Liver (tissue), 9 donors: ENCODE measurements around the gene CHMP5. TPM values are rescaled to one million over a fixed set of nuclear protein-coding genes. Genes with fewer than 3 reads are reported as not detected.

Source experiments
- DNase-seq: peaks from one replicate; pipeline ENCODE4 v3.0.0-alpha.2; 2017; ENCODE audit warnings: low spot score
- H3K27ac ChIP-seq, 2 donors: one replicate each; pipeline ENCODE4 v1.7.0; 2013; ENCODE audit warnings: inconsistent platforms in 2 of 2, low read length in 2 of 2, control low read depth in 1 of 2, low read depth in 1 of 2, mild to moderate bottlenecking in 1 of 2
- H3K27me3 ChIP-seq, 4 donors: one replicate each; pipeline versions ENCODE4 v1.6.1 to v1.7.0; 2013; ENCODE audit warnings: low read length in 3 of 4, inconsistent platforms in 1 of 4, mild to moderate bottlenecking in 1 of 4, moderate library complexity in 1 of 4; ENCODE audit not compliant: control insufficient read depth in 4 of 4, insufficient read depth in 4 of 4
- H3K36me3 ChIP-seq, 4 donors: one replicate each; pipeline versions ENCODE4 v1.6.1 to v1.7.0; 2013; ENCODE audit warnings: low read length in 3 of 4, mild to moderate bottlenecking in 3 of 4, low read depth in 1 of 4, moderate library complexity in 1 of 4; ENCODE audit not compliant: control insufficient read depth in 4 of 4, insufficient read depth in 3 of 4
- H3K4me1 ChIP-seq, 4 donors: one replicate each; pipeline versions ENCODE4 v1.6.1 to v1.7.0; 2013; ENCODE audit warnings: low read length in 3 of 4, mild to moderate bottlenecking in 3 of 4, moderate library complexity in 1 of 4; ENCODE audit not compliant: control insufficient read depth in 4 of 4, insufficient read depth in 4 of 4
- H3K4me3 ChIP-seq, 3 donors: one replicate each; pipeline versions ENCODE4 v1.6.1 to v1.7.0; 2013; ENCODE audit warnings: low read length in 3 of 3, control low read depth in 1 of 3, low read depth in 1 of 3, mild to moderate bottlenecking in 1 of 3
- H3K9ac ChIP-seq, 2 donors: one replicate each; pipeline ENCODE4 v1.7.0; 2013; ENCODE audit warnings: low read length in 2 of 2, mild to moderate bottlenecking in 2 of 2, moderate library complexity in 2 of 2, control low read depth in 1 of 2, low read depth in 1 of 2
- H3K9me3 ChIP-seq, 4 donors: one replicate each; pipeline versions ENCODE4 v1.6.1 to v1.7.0; 2013; ENCODE audit warnings: low read length in 3 of 4; ENCODE audit not compliant: control insufficient read depth in 4 of 4
- EGR1 ChIP-seq, 2 donors: IDR thresholded peaks; 2 replicates each; pipeline ENCODE4 v1.6.1; 2016 to 2018; ENCODE audit warnings: antibody characterized with exemption in 2 of 2, low read depth in 2 of 2
- FOXA1 ChIP-seq: IDR thresholded peaks from 2 replicates; pipeline ENCODE4 v1.6.1; 2016; ENCODE audit warnings: antibody characterized with exemption
- FOXA2 ChIP-seq: IDR thresholded peaks from 2 replicates; pipeline ENCODE4 v1.6.1; 2016; ENCODE audit warnings: antibody characterized with exemption
- GABPA ChIP-seq, 2 donors: IDR thresholded peaks in 1 of 2; conservative IDR thresholded peaks in 1 of 2; 2 replicates each; pipeline ENCODE4 v1.6.1; 2016; ENCODE audit warnings: antibody characterized with exemption in 2 of 2, mild to moderate bottlenecking in 1 of 2, moderate library complexity in 1 of 2
- HNF4A ChIP-seq, 2 donors: conservative IDR thresholded peaks; 2 replicates each; pipeline ENCODE4 v1.6.1; 2016; ENCODE audit warnings: antibody characterized with exemption in 2 of 2, mild to moderate bottlenecking in 2 of 2
- HNF4G ChIP-seq: IDR thresholded peaks from 2 replicates; pipeline ENCODE4 v1.6.1; 2016; ENCODE audit warnings: antibody characterized with exemption
- JUND ChIP-seq, 2 donors: IDR thresholded peaks; 2 replicates each; pipeline ENCODE4 v1.6.1; 2016; ENCODE audit warnings: antibody characterized with exemption in 2 of 2
- NR2F2 ChIP-seq: IDR thresholded peaks from 2 replicates; pipeline ENCODE4 v1.6.1; 2016; ENCODE audit warnings: antibody characterized with exemption
- RAD21 ChIP-seq, 2 donors: IDR thresholded peaks; 2 replicates each; pipeline ENCODE4 v1.6.1; 2016; ENCODE audit warnings: antibody characterized with exemption in 2 of 2, mild to moderate bottlenecking in 2 of 2
- RXRA ChIP-seq, 2 donors: IDR thresholded peaks; 2 replicates each; pipeline ENCODE4 v1.6.1; 2017 to 2018; ENCODE audit warnings: antibody characterized with exemption in 2 of 2, mild to moderate bottlenecking in 1 of 2
- SP1 ChIP-seq: IDR thresholded peaks from 2 replicates; pipeline ENCODE4 v1.6.1; 2018; ENCODE audit warnings: antibody characterized with exemption, mild to moderate bottlenecking
- TAF1 ChIP-seq: conservative IDR thresholded peaks from 2 replicates; pipeline ENCODE4 v1.6.1; 2016; ENCODE audit warnings: antibody characterized with exemption, mild to moderate bottlenecking
- YY1 ChIP-seq: IDR thresholded peaks from 2 replicates; pipeline ENCODE4 v1.6.1; 2016; ENCODE audit warnings: antibody characterized with exemption, mild to moderate bottlenecking
- WGBS: extraction: QIAGEN DNeasy Blood & Tissue Kit; methylation state at CpG from one replicate; pipeline ENCODE4 v1.1.7; 2013; 5-methylcytosine and 5-hydroxymethylcytosine counted together
- polyA plus RNA-seq, 2 donors: library from polyadenylated mRNA; stranded (reverse) in 1 of 2; unstranded in 1 of 2; fragments of 200-250 nt in 1 of 2; fragments of >200 nt in 1 of 2; fragmentation: Nextera tagmentation in 1 of 2; extraction: Ambion mirVana in 1 of 2; gene quantifications; one replicate each; pipeline versions ENCODE4 v1.2.1 to v1.2.3, GENCODE V29; 2013 to 2015
- total RNA-seq, 2 donors: library from RNA; depleted of rRNA; stranded (reverse); fragments of >200 nt; gene quantifications; one replicate each; pipeline ENCODE4 v1.2.3, GENCODE V29; 2014
- TF ChIP-seq, protein P1 (sequence below): IDR thresholded peaks from 2 replicates; pipeline ENCODE4 v1.6.1; 2016; ENCODE audit warnings: antibody characterized with exemption
- TF ChIP-seq, protein P2 (sequence below): IDR thresholded peaks from 2 replicates; pipeline ENCODE4 v1.6.1; 2016; ENCODE audit warnings: antibody characterized with exemption
- TF ChIP-seq, protein P3 (sequence below): fragments of 150-350 bp; IDR thresholded peaks from 2 replicates; pipeline ENCODE4 v1.5.1; 2017; ENCODE audit warnings: improper control_type of control experiment, low read depth, low read length; ENCODE audit not compliant: missing input control
- TF ChIP-seq, protein P4 (sequence below): IDR thresholded peaks from 2 replicates; pipeline ENCODE4 v1.6.1; 2016; ENCODE audit warnings: antibody characterized with exemption
- TF ChIP-seq, protein P5 (sequence below): IDR thresholded peaks from 2 replicates; pipeline ENCODE4 v1.6.1; 2016; ENCODE audit warnings: antibody characterized with exemption, mild to moderate bottlenecking
- donor health status: healthy.
- donor health status: healthy.
- donor health status: healthy.
- donor health status: healthy.
- donor health status: healthy.

The CHMP5 gene
- total and polyA plus RNA-seq, 4 donors: 23.2 to 34.8 (median 27.8) TPM

DNA sequence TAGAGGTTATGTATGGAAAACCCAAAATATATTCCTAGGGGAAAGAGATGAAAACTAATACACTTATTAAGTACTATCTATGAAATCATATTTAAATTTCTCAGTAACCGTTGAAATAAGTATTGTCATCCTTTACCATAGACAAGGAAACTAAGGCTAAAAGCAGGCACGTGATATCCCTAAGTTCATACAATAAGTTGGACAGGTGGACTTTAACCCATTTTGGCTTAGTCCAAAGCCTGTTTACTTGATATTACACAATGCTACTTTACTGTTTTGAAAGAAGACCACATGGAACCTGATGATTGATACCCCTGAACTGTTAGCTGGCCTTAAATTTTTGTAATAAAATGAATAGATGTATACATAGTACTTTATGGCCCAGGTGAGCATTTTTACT, 28.9 kb downstream of the CHMP5 start:
- Histone ChIP-seq H3K9ac (no peak overlapping the region), H3K9me3 (no peaks in the 10 kb centered on the region), H3K27me3 (no peaks in the 10 kb centered on the region), H3K4me3 (no peak overlapping the region), H3K27ac (peak overlapping the region; percentile 81 to 84), H3K4me1 (peaks cover 24 to 79% (median 65%) of the 10 kb centered on the region in 4 donors), H3K36me3 (peaks cover 2 to 29% (median 14%) of the 10 kb centered on the region in 4 donors)
- DNase-seq: no peak
- TF ChIP-seq EGR1 (IDR thresholded peaks at IDR 0.05; ENCODE audit: low read depth in 2 of 2) (peak in 1 of 2 donors; percentile 45), NR2F2 (no peak), FOXA1 (peak; percentile 81), HNF4G (peak; percentile 94), GABPA (IDR thresholded peaks at IDR 0.05 in 1 of 2, conservative IDR thresholded peaks at IDR 0.05 in 1 of 2) (peak in 1 of 2 donors; percentile 59), JUND (IDR thresholded peaks at IDR 0.05) (peak; percentile 41 to 75), TAF1 (no peak), FOXA2 (peak; percentile 92), RXRA (IDR thresholded peaks at IDR 0.05) (peak; percentile 74 to 85), HNF4A (conservative IDR thresholded peaks at IDR 0.05) (peak; percentile 99), RAD21 (IDR thresholded peaks at IDR 0.05) (no peak), SP1 (peak; percentile 90), YY1 (peak; percentile 48)
- TF ChIP-seq, protein P1, sequence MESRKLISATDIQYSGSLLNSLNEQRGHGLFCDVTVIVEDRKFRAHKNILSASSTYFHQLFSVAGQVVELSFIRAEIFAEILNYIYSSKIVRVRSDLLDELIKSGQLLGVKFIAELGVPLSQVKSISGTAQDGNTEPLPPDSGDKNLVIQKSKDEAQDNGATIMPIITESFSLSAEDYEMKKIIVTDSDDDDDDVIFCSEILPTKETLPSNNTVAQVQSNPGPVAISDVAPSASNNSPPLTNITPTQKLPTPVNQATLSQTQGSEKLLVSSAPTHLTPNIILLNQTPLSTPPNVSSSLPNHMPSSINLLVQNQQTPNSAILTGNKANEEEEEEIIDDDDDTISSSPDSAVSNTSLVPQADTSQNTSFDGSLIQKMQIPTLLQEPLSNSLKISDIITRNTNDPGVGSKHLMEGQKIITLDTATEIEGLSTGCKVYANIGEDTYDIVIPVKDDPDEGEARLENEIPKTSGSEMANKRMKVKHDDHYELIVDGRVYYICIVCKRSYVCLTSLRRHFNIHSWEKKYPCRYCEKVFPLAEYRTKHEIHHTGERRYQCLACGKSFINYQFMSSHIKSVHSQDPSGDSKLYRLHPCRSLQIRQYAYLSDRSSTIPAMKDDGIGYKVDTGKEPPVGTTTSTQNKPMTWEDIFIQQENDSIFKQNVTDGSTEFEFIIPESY: peak; percentile 77
- TF ChIP-seq, protein P2, sequence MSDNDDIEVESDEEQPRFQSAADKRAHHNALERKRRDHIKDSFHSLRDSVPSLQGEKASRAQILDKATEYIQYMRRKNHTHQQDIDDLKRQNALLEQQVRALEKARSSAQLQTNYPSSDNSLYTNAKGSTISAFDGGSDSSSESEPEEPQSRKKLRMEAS: peak; percentile 86
- TF ChIP-seq, protein P3, sequence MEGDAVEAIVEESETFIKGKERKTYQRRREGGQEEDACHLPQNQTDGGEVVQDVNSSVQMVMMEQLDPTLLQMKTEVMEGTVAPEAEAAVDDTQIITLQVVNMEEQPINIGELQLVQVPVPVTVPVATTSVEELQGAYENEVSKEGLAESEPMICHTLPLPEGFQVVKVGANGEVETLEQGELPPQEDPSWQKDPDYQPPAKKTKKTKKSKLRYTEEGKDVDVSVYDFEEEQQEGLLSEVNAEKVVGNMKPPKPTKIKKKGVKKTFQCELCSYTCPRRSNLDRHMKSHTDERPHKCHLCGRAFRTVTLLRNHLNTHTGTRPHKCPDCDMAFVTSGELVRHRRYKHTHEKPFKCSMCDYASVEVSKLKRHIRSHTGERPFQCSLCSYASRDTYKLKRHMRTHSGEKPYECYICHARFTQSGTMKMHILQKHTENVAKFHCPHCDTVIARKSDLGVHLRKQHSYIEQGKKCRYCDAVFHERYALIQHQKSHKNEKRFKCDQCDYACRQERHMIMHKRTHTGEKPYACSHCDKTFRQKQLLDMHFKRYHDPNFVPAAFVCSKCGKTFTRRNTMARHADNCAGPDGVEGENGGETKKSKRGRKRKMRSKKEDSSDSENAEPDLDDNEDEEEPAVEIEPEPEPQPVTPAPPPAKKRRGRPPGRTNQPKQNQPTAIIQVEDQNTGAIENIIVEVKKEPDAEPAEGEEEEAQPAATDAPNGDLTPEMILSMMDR: no peak
- TF ChIP-seq, protein P4, sequence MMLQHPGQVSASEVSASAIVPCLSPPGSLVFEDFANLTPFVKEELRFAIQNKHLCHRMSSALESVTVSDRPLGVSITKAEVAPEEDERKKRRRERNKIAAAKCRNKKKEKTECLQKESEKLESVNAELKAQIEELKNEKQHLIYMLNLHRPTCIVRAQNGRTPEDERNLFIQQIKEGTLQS: no peak
- TF ChIP-seq, protein P5, sequence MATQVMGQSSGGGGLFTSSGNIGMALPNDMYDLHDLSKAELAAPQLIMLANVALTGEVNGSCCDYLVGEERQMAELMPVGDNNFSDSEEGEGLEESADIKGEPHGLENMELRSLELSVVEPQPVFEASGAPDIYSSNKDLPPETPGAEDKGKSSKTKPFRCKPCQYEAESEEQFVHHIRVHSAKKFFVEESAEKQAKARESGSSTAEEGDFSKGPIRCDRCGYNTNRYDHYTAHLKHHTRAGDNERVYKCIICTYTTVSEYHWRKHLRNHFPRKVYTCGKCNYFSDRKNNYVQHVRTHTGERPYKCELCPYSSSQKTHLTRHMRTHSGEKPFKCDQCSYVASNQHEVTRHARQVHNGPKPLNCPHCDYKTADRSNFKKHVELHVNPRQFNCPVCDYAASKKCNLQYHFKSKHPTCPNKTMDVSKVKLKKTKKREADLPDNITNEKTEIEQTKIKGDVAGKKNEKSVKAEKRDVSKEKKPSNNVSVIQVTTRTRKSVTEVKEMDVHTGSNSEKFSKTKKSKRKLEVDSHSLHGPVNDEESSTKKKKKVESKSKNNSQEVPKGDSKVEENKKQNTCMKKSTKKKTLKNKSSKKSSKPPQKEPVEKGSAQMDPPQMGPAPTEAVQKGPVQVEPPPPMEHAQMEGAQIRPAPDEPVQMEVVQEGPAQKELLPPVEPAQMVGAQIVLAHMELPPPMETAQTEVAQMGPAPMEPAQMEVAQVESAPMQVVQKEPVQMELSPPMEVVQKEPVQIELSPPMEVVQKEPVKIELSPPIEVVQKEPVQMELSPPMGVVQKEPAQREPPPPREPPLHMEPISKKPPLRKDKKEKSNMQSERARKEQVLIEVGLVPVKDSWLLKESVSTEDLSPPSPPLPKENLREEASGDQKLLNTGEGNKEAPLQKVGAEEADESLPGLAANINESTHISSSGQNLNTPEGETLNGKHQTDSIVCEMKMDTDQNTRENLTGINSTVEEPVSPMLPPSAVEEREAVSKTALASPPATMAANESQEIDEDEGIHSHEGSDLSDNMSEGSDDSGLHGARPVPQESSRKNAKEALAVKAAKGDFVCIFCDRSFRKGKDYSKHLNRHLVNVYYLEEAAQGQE: peak; percentile 69
- 31% methylated on average over 2 of the region's 2 CpGs for WGBS
